ENCODE measurements around the gene FSTL1. TPM values are rescaled to one million over a fixed set of nuclear protein-coding genes. Genes with fewer than 3 reads are reported as not detected.

FSTL1 gene
- total RNA-seq, 1 donor from 2014 or later: 2,574 TPM

DNA sequence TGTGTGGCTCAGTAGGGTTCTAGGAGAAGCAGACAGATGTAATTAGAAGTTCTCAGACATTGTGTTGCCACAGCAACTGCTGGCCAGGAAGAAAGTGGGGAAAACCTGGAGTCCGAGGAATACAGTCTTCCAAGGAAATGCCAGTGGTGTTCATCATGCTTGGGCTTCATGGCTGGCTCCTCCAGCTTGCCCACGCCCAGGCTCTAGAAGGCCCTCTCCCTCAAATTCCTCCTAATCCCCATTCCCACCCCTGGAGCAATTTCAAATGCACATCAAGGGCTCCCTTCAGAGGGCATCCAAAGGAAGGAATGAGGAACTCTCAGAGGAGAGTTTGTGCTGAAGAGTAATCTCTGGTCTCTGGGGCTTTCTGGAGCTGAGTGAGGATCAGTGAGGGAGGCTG is 21.9 kb downstream of the FSTL1 start:
- TF ChIP-seq, protein P1, sequence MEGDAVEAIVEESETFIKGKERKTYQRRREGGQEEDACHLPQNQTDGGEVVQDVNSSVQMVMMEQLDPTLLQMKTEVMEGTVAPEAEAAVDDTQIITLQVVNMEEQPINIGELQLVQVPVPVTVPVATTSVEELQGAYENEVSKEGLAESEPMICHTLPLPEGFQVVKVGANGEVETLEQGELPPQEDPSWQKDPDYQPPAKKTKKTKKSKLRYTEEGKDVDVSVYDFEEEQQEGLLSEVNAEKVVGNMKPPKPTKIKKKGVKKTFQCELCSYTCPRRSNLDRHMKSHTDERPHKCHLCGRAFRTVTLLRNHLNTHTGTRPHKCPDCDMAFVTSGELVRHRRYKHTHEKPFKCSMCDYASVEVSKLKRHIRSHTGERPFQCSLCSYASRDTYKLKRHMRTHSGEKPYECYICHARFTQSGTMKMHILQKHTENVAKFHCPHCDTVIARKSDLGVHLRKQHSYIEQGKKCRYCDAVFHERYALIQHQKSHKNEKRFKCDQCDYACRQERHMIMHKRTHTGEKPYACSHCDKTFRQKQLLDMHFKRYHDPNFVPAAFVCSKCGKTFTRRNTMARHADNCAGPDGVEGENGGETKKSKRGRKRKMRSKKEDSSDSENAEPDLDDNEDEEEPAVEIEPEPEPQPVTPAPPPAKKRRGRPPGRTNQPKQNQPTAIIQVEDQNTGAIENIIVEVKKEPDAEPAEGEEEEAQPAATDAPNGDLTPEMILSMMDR (IDR thresholded peaks at IDR 0.05): no peak
- no peaks in the 10 kb centered on the region for H3K27me3 Mint-ChIP-seq (ENCODE audit: unreplicated experiment)
- peaks cover 98% of the 10 kb centered on the region for H3K4me1 Mint-ChIP-seq (ENCODE audit: unreplicated experiment)
- no peaks in the 10 kb centered on the region for H3K9me3 Mint-ChIP-seq (ENCODE audit: unreplicated experiment)
- H3K4me3 Mint-ChIP-seq (ENCODE audit: unreplicated experiment): no peak overlapping the region
- peak overlapping the region; percentile 96 for H3K27ac Mint-ChIP-seq (ENCODE audit: unreplicated experiment)
- no peak for DNase-seq (ENCODE audit: extremely low spot score, unreplicated experiment)
- H3K36me3 Mint-ChIP-seq (ENCODE audit: unreplicated experiment): peaks cover 46% of the 10 kb centered on the region

DNA sequence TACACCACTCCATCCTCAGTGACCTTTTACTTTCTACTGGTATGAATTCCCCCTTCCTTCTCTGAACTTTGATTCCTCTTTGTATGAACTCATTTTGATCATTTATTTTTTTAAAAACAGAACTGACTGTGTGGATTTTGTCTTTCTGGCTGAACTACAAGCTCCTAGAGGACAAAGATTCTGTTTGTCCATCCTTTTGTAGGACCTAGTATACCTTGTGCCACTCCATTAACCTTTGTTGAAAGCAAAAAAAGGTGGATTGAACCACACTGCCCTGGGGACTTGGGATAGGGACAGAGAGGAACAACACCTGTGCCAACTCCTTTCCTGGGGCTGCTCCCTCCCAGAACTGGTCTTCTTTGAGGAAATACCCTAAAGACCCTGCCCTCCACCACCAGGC is 23.6 kb downstream of the FSTL1 start:
- Mint-ChIP-seq H3K4me1 (ENCODE audit: unreplicated experiment) (peaks cover 91% of the 10 kb centered on the region), H3K36me3 (ENCODE audit: unreplicated experiment) (peaks cover 47% of the 10 kb centered on the region), H3K9me3 (ENCODE audit: unreplicated experiment) (no peaks in the 10 kb centered on the region), H3K27ac (ENCODE audit: unreplicated experiment) (peak overlapping the region; percentile 96), H3K4me3 (ENCODE audit: unreplicated experiment) (no peak overlapping the region), H3K27me3 (ENCODE audit: unreplicated experiment) (no peaks in the 10 kb centered on the region)
- TF ChIP-seq, protein P1 (IDR thresholded peaks at IDR 0.05): no peak
- DNase-seq (ENCODE audit: extremely low spot score, unreplicated experiment): no peak

DNA sequence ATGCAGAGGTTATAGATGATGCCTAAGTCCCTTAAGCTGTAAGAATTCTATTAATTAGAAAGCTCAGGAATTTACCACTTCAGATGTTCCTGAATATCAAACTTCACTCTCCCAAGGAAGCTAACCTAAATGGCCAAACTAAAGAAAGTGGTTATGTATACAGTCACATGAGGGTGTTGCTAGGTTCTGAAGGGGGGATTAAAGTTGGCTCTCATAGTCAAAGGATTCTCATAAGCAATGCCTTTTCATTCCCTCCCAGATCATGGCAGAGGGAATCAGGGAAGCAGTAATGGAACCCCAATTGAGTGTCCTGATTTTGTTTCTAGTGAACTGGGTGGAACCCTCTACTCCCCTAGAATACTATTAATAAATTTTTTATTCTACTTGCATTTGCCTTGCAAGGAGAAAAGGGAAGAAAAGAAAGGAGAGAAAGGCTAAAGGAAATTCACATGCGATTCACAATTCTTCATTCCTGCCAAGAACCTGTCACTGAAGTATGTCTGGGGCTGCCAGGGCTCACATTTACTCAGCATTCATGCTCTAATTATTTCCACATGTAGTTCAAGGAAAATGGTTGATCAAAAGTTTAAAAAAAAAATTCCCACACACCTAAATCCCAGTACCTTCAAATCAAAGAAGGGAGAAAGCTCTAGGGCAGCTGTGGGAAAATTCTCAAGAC is 25.1 kb downstream of the FSTL1 start:
- Mint-ChIP-seq H3K27ac (ENCODE audit: unreplicated experiment) (peak overlapping the region; percentile 96), H3K9me3 (ENCODE audit: unreplicated experiment) (no peaks in the 10 kb centered on the region), H3K4me1 (ENCODE audit: unreplicated experiment) (peaks cover 92% of the 10 kb centered on the region), H3K4me3 (ENCODE audit: unreplicated experiment) (peak overlapping the region; percentile 26), H3K36me3 (ENCODE audit: unreplicated experiment) (peaks cover 50% of the 10 kb centered on the region), H3K27me3 (ENCODE audit: unreplicated experiment) (no peaks in the 10 kb centered on the region)
- TF ChIP-seq, protein P1 (IDR thresholded peaks at IDR 0.05): no peak
- DNase-seq (ENCODE audit: extremely low spot score, unreplicated experiment): no peak

DNA sequence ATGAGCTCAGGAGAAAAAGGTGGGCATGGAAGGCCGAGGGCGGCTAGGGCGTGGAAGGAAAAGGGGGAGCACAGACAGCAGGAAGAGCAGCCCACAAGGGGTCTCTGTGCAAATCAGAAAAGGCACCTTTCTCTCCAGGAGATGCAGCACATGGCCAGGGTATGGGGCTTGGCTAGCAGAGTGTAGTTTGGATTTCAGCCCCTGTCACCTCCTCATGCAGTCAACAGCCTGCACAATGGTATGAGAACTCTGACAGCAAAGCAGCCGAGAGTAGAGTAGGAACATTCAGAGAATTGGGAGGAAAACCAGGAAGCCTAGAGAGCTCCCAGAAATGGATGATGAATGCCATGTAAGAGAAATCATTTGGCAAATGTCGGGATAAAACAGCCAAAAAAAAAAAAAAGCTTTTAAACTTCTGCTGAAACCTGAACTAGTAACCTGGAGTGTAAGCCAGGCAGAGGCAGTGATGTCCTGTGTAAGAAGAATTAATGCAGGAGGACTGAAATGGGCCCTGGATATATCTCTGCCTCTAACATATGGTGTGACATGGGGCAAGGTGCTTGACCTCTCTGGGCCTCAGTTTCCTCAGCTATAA is 25.7 kb downstream of the FSTL1 start:
- Mint-ChIP-seq H3K27ac (ENCODE audit: unreplicated experiment) (peak overlapping the region; percentile 96), H3K4me3 (ENCODE audit: unreplicated experiment) (peak overlapping the region; percentile 4), H3K27me3 (ENCODE audit: unreplicated experiment) (no peaks in the 10 kb centered on the region), H3K36me3 (ENCODE audit: unreplicated experiment) (peaks cover 45% of the 10 kb centered on the region), H3K4me1 (ENCODE audit: unreplicated experiment) (peaks cover 92% of the 10 kb centered on the region), H3K9me3 (ENCODE audit: unreplicated experiment) (no peaks in the 10 kb centered on the region)
- TF ChIP-seq, protein P1 (IDR thresholded peaks at IDR 0.05): no peak
- no peak for DNase-seq (ENCODE audit: extremely low spot score, unreplicated experiment)

DNA sequence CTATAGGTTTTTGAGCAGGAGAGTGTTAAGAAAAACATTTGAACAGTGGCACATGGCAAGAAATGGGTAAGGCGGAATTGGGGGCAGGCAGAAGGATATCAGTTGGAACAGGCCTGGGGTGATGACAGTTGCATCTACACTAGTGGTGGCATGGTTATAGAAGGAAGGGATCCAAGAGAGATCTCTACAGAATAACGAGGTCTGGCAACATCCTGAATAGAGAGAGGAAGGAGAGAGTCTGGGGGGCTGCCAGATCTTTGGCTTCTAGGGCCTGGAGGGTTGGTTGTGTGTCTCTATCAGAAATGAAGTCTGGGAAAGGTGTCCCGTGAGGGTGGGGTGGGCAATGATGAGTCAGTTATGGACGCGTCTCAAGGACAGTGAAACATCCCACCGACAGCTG is 26.3 kb downstream of the FSTL1 start:
- DNase-seq (ENCODE audit: extremely low spot score, unreplicated experiment): no peak
- Mint-ChIP-seq H3K27me3 (ENCODE audit: unreplicated experiment) (no peaks in the 10 kb centered on the region), H3K27ac (ENCODE audit: unreplicated experiment) (peak overlapping the region; percentile 96), H3K4me3 (ENCODE audit: unreplicated experiment) (no peak overlapping the region), H3K4me1 (ENCODE audit: unreplicated experiment) (peaks cover 92% of the 10 kb centered on the region), H3K9me3 (ENCODE audit: unreplicated experiment) (no peaks in the 10 kb centered on the region), H3K36me3 (ENCODE audit: unreplicated experiment) (peaks cover 43% of the 10 kb centered on the region)
- TF ChIP-seq, protein P1 (IDR thresholded peaks at IDR 0.05): no peak
